Neural cell (in vitro differentiated cells): ENCODE measurements around the gene DHRS3. TPM values are rescaled to one million over a fixed set of nuclear protein-coding genes. Genes with fewer than 3 reads are reported as not detected.

Experiments
- H2AFZ ChIP-seq: fragments of 200-600, 300-800 bp; sonication (generic), shearing (Covaris generic); 2 replicates; pipeline ENCODE4 v1.6.0; 2014; ENCODE audit warnings: low read depth, mild to moderate bottlenecking, antibody characterized with exemption, low read length, moderate library complexity
- H3F3A ChIP-seq: fragments of 200-600 bp; shearing (Covaris generic); 2 replicates; pipeline ENCODE4 v1.6.1; 2016; ENCODE audit warnings: mild to moderate bottlenecking, moderate library complexity, mixed read lengths, antibody characterized with exemption, low read length; ENCODE audit not compliant: insufficient read depth, poor library complexity, severe bottlenecking
- H3K27ac ChIP-seq: fragments of 200-600, 300-800 bp; sonication (generic), shearing (Covaris generic); 2 replicates; pipeline ENCODE4 v1.5.1; 2014; ENCODE audit warnings: mild to moderate bottlenecking, low read length, moderate library complexity
- H3K27me3 ChIP-seq: fragments of 300-800, 200-600 bp; sonication (generic), shearing (Covaris generic); 2 replicates; pipeline ENCODE4 v1.6.0; 2014; ENCODE audit warnings: mild to moderate bottlenecking, low read depth, low read length, moderate library complexity; ENCODE audit not compliant: insufficient read depth
- H3K36me3 ChIP-seq: fragments of 300-800, 200-600 bp; sonication (generic), shearing (Covaris generic); 2 replicates; pipeline ENCODE4 v1.5.1; 2014; ENCODE audit warnings: mild to moderate bottlenecking, antibody characterized with exemption, low read length, moderate library complexity; ENCODE audit not compliant: insufficient read depth
- H3K4me2 ChIP-seq: fragments of 300-800, 200-600 bp; sonication (generic), shearing (Covaris generic); 2 replicates; pipeline ENCODE4 v1.6.0; 2014; ENCODE audit warnings: mild to moderate bottlenecking, low read length
- H3K4me3 ChIP-seq: fragments of 300-800, 200-600 bp; sonication (generic), shearing (Covaris generic); 2 replicates; pipeline ENCODE4 v1.5.1; 2014; ENCODE audit warnings: mild to moderate bottlenecking, low read length, moderate library complexity
- H3K79me2 ChIP-seq: fragments of 200-600 bp; shearing (Covaris generic); replicated peaks from 2 replicates; pipeline ENCODE4 v1.6.0; 2014; ENCODE audit warnings: mild to moderate bottlenecking, low read length, moderate library complexity; ENCODE audit not compliant: insufficient read depth
- H3K9ac ChIP-seq: fragments of 300-800, 200-600 bp; sonication (generic), shearing (Covaris generic); 2 replicates; pipeline ENCODE4 v1.6.1; 2016; ENCODE audit warnings: mild to moderate bottlenecking, low read length, mixed read lengths
- H3K9me2 ChIP-seq: fragments of 200-600 bp; shearing (Covaris generic); 2 replicates; pipeline ENCODE4 v1.6.1; 2016; ENCODE audit warnings: mild to moderate bottlenecking, low read length, mixed read lengths; ENCODE audit not compliant: insufficient read depth
- H3K9me3 ChIP-seq: fragments of 200-600, 300-800 bp; sonication (generic), shearing (Covaris generic); 2 replicates; pipeline ENCODE4 v1.6.1; 2016; ENCODE audit warnings: mild to moderate bottlenecking, mixed run types, low read length, moderate library complexity, mixed read lengths
- H4K20me1 ChIP-seq: fragments of 200-600 bp; shearing (Covaris generic); 2 replicates; pipeline ENCODE4 v1.6.1; 2016; ENCODE audit warnings: mild to moderate bottlenecking, mixed run types; ENCODE audit not compliant: insufficient read depth
- EP300 ChIP-seq: fragments of 450-650 bp; conservative IDR thresholded peaks from 2 replicates; pipeline ENCODE4 v1.6.1; 2014; ENCODE audit warnings: antibody characterized with exemption, mild to moderate bottlenecking, moderate library complexity; ENCODE audit not compliant: poor library complexity, severe bottlenecking
- EZH2 ChIP-seq: fragments of 200-600, 300-800 bp; shearing (Covaris generic), sonication (generic); IDR thresholded peaks from 2 replicates; pipeline ENCODE4 v1.6.1; 2014; ENCODE audit warnings: antibody characterized with exemption, low read length, borderline replicate concordance, mild to moderate bottlenecking; ENCODE audit not compliant: insufficient read depth, poor library complexity, severe bottlenecking
- MXI1 ChIP-seq: fragments of 450-650 bp; conservative IDR thresholded peaks from 2 replicates; pipeline ENCODE4 v1.6.1; 2014; ENCODE audit warnings: antibody characterized with exemption, mild to moderate bottlenecking; ENCODE audit not compliant: poor library complexity, severe bottlenecking
- POLR2AphosphoS5 ChIP-seq: IDR thresholded peaks from 2 replicates; pipeline ENCODE4 v1.6.1; 2012
- RAD21 ChIP-seq: fragments of 450-650 bp; conservative IDR thresholded peaks from 2 replicates; pipeline ENCODE4 v1.6.1; 2014; ENCODE audit warnings: antibody characterized with exemption, mild to moderate bottlenecking, moderate library complexity
- REST ChIP-seq: IDR thresholded peaks from 2 replicates; pipeline ENCODE4 v1.6.1; 2012; ENCODE audit warnings: borderline replicate concordance
- SMC3 ChIP-seq: fragments of 450-650 bp; conservative IDR thresholded peaks from 2 replicates; pipeline ENCODE4 v1.6.1; 2014; ENCODE audit warnings: antibody characterized with exemption, mild to moderate bottlenecking, moderate library complexity; ENCODE audit not compliant: poor library complexity
- TAF1 ChIP-seq: IDR thresholded peaks from 2 replicates; pipeline ENCODE4 v1.6.1; 2012; ENCODE audit warnings: low read depth
- polyA plus RNA-seq: library from polyadenylated mRNA; depleted of rRNA; stranded (reverse); fragments of >200 nt; gene quantifications from 2 replicates; pipeline ENCODE4 v1.2.3, GENCODE V29; 2014
- TF ChIP-seq, protein P1 (sequence below): fragments of 450-650 bp; IDR thresholded peaks from 2 replicates; pipeline ENCODE4 v1.5.1; 2014; ENCODE audit warnings: antibody characterized with exemption, mild to moderate bottlenecking, moderate library complexity; ENCODE audit not compliant: poor library complexity, severe bottlenecking

Gene DHRS3
- polyA plus RNA-seq, 1 donor from 2014 or later: 0.22 TPM

GRCh38 chr1:12603224-12603623, 14.8 kb downstream of the DHRS3 start:
- H3K9ac ChIP-seq: no peak overlapping the region
- no peak overlapping the region for H3K4me2 ChIP-seq
- H3K36me3 ChIP-seq: no peaks in the 10 kb centered on the region
- no peak overlapping the region for H3K27ac ChIP-seq
- H3K27me3 ChIP-seq: no peaks in the 10 kb centered on the region
- no peaks in the 10 kb centered on the region for H3F3A ChIP-seq
- TF ChIP-seq RAD21 (no peak), EZH2 (no peak)
- no peaks in the 10 kb centered on the region for H3K79me2 ChIP-seq
- H2AFZ ChIP-seq: no peak overlapping the region
- no peak overlapping the region for H3K4me3 ChIP-seq
- H3K9me2 ChIP-seq: no peaks in the 10 kb centered on the region
- no peaks in the 10 kb centered on the region for H3K9me3 ChIP-seq
- no peaks in the 10 kb centered on the region for H4K20me1 ChIP-seq

- no peak overlapping the region for H3K4me2 ChIP-seq
- no peaks in the 10 kb centered on the region for H4K20me1 ChIP-seq
- no peak overlapping the region for H3K27ac ChIP-seq
- no peaks in the 10 kb centered on the region for H3K36me3 ChIP-seq
- TF ChIP-seq, protein P1, sequence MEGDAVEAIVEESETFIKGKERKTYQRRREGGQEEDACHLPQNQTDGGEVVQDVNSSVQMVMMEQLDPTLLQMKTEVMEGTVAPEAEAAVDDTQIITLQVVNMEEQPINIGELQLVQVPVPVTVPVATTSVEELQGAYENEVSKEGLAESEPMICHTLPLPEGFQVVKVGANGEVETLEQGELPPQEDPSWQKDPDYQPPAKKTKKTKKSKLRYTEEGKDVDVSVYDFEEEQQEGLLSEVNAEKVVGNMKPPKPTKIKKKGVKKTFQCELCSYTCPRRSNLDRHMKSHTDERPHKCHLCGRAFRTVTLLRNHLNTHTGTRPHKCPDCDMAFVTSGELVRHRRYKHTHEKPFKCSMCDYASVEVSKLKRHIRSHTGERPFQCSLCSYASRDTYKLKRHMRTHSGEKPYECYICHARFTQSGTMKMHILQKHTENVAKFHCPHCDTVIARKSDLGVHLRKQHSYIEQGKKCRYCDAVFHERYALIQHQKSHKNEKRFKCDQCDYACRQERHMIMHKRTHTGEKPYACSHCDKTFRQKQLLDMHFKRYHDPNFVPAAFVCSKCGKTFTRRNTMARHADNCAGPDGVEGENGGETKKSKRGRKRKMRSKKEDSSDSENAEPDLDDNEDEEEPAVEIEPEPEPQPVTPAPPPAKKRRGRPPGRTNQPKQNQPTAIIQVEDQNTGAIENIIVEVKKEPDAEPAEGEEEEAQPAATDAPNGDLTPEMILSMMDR: no peak
- no peak for TF ChIP-seq SMC3
- TF ChIP-seq REST: no peak
- TF ChIP-seq TAF1: no peak
- TF ChIP-seq RAD21: no peak
- no peaks in the 10 kb centered on the region for H3K79me2 ChIP-seq
- no peaks in the 10 kb centered on the region for H3K9me3 ChIP-seq
- H3F3A ChIP-seq: no peaks in the 10 kb centered on the region
- H3K9me2 ChIP-seq: no peaks in the 10 kb centered on the region
- no peak overlapping the region for H3K9ac ChIP-seq
- no peak overlapping the region for H3K4me3 ChIP-seq
- H3K27me3 ChIP-seq: no peaks in the 10 kb centered on the region
- H2AFZ ChIP-seq: no peak overlapping the region
These were observed 15.4 kb downstream of the DHRS3 start for GRCh38 chr1:12602659-12603024.

GRCh38 chr1:12601700-12602658, 16.0 kb downstream of the DHRS3 start:
- TF ChIP-seq TAF1 (no peak), EZH2 (no peak), POLR2AphosphoS5 (no peak), REST (no peak), SMC3 (no peak), EP300 (no peak), MXI1 (no peak)
- TF ChIP-seq, protein P1: no peak

More at GRCh38 chr1:12601700-12602658, 16.0 kb downstream of the DHRS3 start:
- no peak overlapping the region for H2AFZ ChIP-seq
- H3K27ac ChIP-seq: no peak overlapping the region
- no peaks in the 10 kb centered on the region for H3K27me3 ChIP-seq
- no peaks in the 10 kb centered on the region for H3K9me3 ChIP-seq
- no peaks in the 10 kb centered on the region for H3F3A ChIP-seq
- H3K9me2 ChIP-seq: no peaks in the 10 kb centered on the region
- no peak overlapping the region for H3K9ac ChIP-seq
- H3K36me3 ChIP-seq: no peaks in the 10 kb centered on the region
- H3K4me3 ChIP-seq: no peak overlapping the region
- H3K79me2 ChIP-seq: no peaks in the 10 kb centered on the region
- H4K20me1 ChIP-seq: no peaks in the 10 kb centered on the region
- no peak overlapping the region for H3K4me2 ChIP-seq
